ENCODE measurements around the gene LDHD. TPM values are rescaled to one million over a fixed set of nuclear protein-coding genes. Genes with fewer than 3 reads are reported as not detected.

LDHD gene
- total and polyA plus RNA-seq, 2 of the 8 experiments (the other 6 are each of a cell fraction or from before 2014, with no cell fraction given): 14.9 to 18.2 TPM

- TF ChIP-seq CHD7 (IDR thresholded peaks at IDR 0.05; ENCODE audit: insufficient replicate concordance, low read length): no peak
- no peak for TF ChIP-seq SP1 (IDR thresholded peaks at IDR 0.05; ENCODE audit: low read depth, low read length)
- no peak for TF ChIP-seq EP300 (IDR thresholded peaks at IDR 0.05; ENCODE audit: borderline replicate concordance in 1 of 2, low read depth in 2 of 2, low read length in 2 of 2)
- no peak for TF ChIP-seq JUN (IDR thresholded peaks at IDR 0.05; ENCODE audit: low read depth, low read length)
- TF ChIP-seq, protein P1, sequence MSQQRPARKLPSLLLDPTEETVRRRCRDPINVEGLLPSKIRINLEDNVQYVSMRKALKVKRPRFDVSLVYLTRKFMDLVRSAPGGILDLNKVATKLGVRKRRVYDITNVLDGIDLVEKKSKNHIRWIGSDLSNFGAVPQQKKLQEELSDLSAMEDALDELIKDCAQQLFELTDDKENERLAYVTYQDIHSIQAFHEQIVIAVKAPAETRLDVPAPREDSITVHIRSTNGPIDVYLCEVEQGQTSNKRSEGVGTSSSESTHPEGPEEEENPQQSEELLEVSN (IDR thresholded peaks at IDR 0.05): no peak
- TF ChIP-seq SUZ12 (IDR thresholded peaks at IDR 0.05; ENCODE audit: low read length): no peak
- TF ChIP-seq TBP (IDR thresholded peaks at IDR 0.05; ENCODE audit: low read depth, low read length): no peak
- TF ChIP-seq CREB1 (IDR thresholded peaks at IDR 0.05): no peak
- TF ChIP-seq POU5F1 (IDR thresholded peaks at IDR 0.05; ENCODE audit: low read depth, low read length): no peak
Observed at GRCh38 chr16:75106351-75107274, 10.0 kb downstream of the LDHD start (continued).

All from H1 (cell line).